NCI-H146 treated with DMSO at 0.1 percent for 48 hours (cell line): ENCODE results near the gene BCAR3.

Experiments used
- DNase-seq: peaks from one replicate; lab custom pipeline; 2025; ENCODE audit not compliant: unreplicated experiment; lab: John Stamatoyannopoulos, UW

The BCAR3 gene

DNA sequence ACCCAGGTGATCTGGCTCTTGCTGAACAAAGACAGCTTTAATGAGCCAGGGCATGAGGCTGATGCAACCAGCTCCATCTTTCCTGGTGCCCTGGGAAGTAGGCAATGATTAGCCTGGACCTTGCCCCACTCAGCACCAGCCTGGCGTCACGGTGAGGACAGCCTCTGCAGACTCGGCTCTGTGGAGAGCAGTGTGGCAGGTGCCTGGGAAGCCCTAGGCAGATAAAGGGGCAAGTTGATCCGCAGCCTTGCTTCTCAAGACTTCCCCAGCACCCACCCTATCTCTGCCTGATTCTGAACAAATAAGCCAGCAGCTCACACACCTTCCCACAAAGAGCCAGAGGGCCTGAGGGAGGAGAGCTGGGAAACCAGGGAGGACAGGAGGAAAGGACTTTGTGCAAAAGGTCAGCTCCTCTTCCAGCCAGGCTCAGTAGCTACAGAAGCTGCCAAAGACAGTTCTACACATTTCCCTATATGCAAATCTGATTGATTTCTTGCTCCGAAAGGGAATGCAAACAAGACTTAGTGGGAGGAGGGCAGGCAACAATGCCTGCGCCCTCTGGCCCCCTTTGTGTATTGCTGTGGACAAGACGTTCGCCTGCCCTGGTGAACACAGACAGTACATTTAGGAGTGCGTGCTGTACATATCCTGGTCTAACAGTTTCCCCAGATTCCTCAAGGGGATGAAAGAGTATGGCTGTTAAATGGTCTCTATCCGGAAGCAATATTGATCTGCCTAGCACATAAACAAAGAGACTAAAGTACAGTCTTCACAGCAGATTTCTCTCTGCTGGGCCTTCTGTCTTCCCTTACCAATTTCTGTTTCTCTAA is 63.8 kb downstream of the BCAR3 start:
- DNase-seq: no peak

DNA sequence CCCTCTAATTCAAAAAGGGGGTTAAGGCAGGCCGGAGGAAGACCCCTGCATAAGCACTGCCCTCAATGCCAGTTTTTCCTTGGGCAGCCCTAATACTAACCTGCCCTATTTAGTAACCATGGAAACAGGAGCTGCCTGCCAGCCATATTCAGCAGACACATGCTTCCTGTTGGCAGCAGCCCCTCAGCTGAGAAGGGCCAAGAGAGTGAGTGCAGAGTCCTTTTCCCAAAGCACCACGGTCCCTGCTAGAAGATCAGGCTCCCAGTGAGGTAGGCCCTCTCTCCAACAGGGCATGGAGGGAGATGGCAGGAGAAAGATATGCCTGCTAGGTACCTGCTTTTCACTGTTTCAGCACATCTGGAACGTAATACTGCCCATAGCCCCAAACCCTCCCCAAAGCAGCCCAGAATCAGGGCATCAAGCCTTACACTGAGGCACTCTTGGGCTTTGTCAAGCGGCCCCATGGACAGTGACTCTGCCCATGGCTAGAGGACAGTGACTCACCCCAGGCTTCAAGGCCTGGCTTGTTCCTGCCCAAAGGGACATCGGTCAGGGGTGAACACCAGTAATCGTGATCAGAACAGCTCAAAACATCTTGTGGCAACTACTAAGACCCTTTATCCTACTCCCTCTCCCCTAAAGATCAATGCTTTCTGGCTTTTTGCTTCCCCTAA is 64.5 kb downstream of the BCAR3 start:
- DNase-seq: no peak

DNA sequence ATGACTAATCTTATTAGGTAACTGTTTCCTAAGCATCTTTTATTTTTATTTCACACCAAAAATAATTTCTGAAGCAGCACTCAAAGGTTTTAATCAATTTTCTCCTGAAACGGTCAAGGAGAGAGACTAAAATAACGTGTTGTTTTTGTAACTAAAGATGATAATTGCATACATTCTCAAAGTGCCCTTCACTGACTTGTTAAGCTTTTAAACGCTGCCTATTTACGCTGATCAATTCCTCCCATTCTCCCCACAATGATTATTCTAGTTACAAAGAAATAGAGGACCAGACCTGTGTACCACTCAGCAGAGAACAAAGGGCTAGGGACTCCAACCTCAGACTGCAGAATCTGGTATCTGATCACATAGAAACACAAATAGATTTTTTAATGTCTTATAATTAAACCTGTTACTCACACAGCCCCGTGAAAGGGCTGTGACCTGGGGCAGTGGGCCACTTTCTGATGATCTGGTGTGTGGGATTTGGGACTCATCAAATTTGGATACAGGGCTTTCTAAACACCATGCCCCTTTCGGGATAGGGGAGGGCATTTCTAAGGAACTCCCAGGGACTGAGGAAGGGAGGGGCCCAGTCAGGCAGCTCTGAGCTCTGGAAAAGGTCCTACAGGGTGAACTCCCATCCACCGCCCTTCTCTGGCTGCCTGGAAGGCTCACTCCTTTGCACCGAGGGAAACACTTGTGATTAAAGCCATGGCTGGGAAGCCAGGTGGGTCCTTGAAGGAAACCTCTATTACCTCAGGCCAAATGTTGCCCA is 65.2 kb downstream of the BCAR3 start:
- peak; percentile 31 for DNase-seq

DNA sequence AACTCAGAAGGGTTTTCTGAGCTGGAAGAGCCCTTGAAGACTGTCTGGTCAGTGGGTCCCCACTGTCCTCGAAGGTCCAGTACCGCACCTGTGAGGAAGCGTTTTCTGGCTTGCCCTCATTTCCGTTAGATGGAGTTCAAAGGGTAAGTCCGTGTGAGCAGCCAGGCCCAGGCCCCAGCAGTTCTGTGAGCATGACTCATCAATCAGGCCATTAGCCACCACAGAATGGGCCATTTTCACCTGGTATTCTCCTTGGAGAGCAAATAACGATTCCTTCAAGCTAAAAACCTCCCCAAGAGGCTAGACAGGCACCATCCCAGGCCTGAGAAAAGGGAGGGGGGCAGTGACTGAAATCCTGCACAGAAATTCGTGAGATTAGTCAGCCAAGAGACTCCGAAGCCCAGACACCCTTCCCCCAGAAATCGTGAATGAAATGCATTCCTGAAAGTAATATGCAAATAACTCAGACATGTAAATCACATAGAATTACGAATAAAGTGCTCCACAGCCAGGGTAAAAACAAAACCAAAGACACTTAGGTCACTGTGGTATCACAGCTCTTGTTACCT is 66.0 kb downstream of the BCAR3 start:
- DNase-seq: no peak

DNA sequence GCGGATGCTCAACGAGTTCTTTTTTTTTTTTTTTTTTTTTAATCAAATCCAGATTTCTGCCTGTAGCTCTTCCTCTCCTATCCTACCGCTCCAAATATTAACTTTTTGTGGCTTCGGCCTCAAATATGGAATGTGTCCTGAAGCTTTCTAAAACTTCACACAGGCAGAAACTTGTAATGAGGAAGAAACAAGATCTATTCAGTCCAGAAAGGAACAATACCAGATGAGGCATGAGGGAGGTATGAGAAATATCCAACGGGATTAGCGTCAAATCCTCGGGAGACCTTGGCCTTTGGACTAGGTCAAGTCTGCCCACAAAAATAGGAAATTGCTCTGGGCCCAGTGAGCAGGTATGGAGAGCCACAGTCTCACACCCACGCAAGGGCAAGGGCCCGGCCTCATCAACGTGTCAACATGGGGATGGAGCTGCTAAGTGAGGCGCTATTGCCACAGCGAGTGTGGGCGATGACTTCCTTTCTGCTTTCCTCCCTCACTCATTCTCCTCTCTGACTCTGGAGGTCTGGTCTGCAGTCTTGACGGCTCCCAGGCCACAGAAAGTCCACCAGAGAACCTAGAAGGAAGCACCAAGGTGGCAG is 66.6 kb downstream of the BCAR3 start:
- no peak for DNase-seq

DNA sequence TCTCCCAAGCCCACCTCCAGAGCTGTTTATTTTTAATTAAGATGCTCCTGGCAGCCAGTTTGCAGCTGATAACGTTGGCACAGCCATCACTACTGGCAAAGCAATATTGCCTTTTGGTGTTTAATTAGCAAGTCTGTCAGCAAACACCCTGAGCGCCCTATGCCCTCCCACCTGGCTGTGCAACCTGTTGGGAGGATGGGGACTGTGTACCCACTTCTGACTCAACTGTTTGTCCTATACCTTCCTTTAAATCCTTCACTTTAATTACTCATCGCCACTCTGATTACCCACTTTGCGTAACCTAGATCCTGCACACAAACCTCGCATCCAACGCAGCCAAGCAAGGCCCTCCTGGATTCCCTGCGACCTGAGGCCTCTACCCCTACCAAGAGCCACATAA is 67.1 kb downstream of the BCAR3 start:
- no peak for DNase-seq

DNA sequence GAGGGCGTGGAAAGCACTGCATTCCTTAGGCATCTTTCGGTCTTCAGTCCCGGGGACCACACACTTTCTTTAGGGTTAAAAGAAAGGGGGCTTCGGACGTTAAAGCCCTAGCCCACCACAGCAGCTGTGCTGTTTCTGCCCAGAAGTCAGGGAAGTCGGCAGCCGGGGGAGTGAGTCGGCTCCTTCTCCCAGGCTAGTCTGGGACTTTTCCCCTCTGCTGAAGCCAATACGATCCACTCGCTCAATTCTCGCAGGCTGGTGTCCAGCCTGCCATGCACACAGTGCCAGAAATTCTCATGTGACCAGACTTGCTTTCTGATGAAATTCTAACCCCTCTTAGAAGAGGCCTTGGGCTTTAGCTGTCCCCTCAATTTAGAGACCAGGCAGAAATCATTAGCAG is 67.7 kb downstream of the BCAR3 start:
- no peak for DNase-seq

DNA sequence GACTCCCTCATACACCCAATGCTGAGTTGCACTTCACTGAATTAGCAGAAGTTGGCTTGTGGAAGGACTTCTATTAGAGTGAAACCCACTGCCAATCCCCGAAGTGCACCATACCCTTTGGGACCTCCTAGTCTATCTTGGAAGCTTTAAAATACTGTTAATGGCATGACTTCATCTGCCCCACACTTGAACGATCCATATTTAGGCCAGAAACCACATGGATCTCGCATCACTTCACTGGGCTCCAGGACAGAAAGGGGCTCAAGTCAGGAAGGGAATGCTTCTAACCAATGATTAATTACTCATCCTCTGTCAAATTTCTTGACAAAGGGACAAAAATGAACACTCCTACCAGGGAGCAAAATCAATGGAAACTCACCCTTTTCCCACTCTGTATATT is 69.1 kb downstream of the BCAR3 start:
- no peak for DNase-seq

DNA sequence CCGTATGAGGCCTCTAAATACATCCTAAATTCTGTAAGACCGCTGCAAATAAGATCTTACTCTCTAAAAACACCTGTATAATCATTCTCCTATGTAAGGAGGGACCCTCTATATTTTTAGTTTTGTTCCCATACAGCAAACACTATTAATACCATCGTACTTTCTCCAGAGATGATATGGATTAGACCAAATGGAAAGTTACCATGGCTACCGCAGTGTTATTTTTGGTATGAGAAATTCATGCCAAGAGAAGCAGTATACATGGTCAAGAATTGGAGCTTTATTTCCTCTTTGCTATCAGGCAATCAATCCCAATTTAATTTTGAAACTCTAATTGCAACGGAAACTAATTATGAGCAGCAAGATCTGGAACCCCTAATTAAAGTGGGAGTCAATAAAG is 70.0 kb downstream of the BCAR3 start:
- DNase-seq: no peak

DNA sequence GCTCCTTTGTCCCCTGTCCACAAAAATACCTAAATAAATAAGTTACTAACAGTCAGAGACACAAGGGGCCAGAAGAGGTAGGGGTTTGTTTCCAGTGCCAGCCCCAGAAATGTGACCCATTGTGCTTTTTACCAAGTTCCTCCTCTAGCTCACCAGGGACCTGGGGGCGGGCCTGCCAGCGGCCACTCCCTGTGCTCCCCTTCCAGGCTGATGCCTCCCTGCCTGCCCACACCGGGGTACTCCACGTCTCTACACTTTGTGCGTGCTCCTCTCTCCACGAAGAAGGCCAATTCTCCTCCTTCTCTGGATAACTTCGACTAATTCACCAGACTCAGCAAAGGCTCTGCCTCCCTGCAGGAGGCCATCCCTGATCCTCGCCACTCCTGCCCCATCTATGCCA is 72.1 kb downstream of the BCAR3 start:
- no peak for DNase-seq

DNA sequence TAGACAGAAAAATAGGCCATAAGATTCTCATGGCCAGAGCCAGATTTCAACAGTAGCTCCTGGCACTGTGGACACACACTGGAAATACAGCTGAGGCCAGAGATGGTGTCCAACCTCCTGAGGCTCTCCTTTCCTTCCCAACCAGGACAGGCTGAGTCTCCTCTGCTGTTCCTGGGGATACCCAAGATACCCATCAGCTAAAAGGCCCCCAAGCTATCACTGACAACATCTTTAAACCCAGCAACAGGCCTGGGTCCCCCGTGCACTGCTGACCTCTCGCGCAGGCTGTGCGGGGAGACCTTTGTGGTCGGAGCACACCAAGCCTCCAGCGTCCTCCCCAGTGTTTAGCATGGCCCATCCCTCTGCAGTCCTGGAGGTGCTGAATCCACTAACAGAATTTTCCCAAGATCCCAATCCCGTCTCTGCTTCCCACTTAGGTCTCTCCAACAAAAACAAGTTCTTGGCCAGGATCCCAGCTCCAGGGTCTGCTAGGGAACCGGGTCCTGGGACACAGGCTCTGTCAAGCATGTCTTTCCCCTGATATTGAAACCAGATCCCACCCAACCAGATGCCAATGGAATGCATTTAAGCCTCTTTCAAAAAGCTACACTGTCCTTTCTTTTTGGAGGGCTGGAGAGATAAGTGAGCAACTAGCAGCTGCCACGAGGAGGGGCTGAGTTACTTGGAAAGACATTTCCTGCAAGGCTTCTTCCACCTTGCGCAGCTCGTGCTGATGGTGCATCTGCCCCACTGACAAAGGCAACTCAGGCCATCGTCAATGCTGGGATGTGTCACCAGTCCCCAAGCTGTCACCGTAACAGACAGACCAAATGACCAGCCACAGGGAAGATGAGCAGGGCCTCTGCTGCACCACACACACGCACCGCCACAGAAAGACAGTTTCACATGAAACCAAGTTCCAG is 73.2 kb downstream of the BCAR3 start:
- no peak for DNase-seq

DNA sequence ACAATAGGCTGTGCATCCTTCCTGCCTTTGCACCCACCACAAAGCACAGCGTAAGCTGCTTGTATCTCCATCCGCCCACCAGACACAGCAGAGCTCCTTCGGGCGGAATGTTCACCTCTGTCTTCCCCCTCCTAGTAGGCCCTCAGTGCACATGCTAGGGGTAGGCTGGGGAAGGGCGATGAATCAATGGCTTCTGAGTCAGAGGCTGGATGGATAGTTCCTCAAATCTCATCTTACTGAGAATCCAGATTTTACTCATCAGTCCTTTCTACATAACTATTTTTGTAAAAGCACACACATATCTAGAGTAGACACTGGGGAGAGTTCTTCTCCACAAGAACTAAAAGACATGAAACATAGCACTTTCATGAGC is 73.8 kb downstream of the BCAR3 start:
- no peak for DNase-seq

DNA sequence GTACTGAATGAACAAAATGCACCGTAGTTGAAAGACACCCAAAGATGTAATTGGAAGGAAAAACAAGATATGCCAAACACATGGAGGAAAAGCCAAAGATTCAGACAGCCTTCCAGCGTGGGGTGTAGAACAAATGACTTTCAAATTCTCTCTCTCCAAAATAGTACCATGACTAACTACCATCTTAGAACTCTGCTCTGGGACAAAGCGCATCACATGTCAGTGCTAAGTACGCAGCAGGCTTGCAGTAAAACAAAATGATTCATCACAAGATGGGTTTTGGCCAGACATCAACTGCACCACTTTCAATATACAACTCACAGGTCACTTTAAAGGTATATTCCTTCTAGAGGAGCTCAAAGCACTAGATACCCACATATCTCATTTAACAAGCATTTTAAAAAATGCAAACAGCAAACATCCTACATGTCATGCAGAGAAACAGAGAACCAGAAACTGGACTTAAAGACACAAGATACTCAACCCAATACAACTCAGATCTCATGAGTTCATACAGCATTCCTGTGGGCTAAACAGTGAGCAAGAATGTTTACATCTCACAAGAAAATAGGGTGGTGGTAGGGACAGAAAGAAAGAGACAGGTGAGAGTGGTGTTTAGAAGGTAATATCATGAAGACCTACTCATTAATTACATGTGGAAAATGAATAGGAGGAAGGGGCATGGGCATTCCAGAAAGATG is 75.7 kb downstream of the BCAR3 start:
- DNase-seq: no peak

DNA sequence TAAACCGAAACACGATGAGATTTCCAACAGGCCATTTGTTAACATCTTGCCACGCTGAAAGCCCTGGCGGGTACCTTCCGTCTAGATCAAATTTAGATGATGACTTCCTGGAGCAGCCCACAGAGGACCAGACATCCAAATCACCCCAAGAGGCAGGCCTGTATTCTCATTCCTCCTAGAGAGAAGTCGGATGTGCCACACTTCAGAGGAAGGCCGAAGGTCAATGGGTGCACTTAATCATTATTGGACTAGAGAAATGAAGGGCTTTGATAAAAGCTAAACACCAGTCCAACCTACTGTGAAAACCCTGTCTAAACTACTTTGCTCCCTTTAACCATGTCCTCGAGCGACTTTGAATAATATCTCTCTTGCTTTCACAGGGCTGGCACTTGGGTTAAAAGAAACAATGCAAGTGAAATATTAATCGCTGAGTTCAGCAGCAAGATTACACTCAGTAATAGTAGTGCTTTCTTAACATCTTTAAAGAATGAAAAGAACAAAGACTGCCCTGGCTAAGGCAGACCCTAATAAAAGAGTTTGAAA is 76.5 kb downstream of the BCAR3 start:
- DNase-seq: no peak

DNA sequence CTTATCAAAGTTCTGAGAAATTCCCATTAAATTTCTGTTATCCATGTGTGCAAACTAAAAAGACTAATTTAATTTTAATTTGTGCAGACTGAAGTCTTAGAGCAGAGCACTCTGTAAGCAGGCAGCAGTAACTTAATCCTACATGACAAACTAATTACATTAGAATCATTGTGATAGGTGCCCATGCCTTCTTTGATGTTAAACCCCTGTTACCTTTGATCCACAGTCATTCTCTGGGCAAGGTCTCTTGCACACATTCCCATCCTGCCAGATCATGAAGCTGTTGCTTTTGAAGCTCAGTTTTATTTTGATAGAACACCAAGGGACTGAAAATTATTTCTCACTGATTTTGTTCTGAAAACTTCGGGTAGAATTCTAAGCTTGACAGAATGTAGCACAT is 77.2 kb downstream of the BCAR3 start:
- no peak for DNase-seq

DNA sequence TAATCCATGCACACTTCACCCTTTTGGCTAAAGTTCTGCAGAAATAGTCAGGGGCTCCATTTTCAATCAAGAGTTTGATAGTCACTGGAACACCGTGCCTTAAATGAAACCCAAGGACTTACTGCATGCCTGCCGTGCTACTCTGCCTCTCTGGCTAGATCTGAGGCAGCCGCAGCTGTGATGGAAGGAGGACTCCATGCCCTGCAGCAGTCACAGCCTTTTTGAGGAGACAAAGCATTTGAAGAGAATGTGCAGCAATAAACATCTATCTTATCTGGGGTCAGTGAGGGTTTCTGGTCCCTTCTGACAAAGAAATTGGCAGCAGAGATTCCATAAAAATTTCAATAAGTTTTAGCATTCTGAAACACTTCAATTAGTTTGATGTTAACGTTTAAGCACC is 78.0 kb downstream of the BCAR3 start:
- DNase-seq: no peak

DNA sequence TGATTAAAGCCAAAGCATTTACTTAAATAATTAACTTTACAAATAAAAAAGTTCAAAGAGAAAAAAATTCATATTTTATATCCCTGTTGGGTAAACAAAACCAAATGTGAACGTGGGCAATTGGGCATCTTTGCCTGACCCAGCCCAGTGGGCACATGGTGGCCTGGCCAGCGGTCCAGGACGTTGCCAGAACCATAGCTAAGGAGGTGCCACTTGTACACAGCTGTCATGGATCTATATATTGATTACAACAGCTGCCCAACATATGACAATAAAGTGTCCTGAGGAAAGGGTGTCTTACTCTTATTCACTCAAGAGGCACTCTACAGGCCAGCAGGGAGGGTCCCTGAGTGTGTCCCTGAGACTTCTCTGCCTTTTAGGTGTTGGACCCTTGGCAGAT is 78.5 kb downstream of the BCAR3 start:
- DNase-seq: no peak

DNA sequence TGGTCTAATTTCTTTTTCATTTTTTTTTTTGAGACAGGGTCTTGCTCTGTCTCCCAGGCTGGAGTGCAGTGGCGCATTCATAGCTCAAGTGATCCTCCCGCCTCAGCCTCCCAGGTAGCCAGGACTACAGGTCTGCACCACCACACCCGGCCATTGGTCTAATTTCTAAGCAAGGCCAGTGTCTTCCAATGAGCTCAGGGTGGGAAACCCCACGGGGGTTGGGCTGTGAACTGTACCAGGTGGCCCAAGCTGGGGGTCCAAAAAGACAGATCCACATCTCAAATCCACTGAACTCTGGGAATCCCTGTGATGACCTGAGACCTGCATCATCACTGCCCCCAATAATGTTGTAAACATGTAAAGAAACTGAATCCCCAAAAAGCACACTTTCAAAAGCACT is 79.5 kb downstream of the BCAR3 start:
- DNase-seq: no peak

DNA sequence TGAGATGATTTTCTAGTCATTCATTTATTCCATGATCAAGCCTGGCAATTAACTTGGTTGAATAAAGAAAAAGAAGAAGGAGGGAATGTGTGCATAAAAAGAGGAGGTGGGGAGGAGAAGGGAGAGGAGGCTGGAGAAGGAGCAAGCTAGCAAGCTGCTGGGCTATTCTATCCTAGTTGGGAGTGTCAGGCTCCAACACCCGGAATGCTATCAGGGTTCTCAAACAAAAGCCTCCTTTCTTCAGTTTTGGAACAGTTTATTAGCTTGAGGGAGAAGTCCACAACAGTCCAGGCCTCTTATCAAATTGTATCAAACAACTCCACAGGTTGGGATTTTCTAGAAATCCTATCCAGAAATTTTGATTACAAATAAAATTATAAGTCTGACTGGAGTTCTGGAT is 80.0 kb downstream of the BCAR3 start:
- DNase-seq: no peak
